Astrocyte of the cerebellum (primary cell): ENCODE measurements around the gene MKNK1.

Experiments
- DNase-seq: peaks from one replicate; pipeline ENCODE4 v3.0.0-alpha.2; 2011; ENCODE audit warnings: low read depth
- H3K4me3 ChIP-seq: 2 replicates; pipeline ENCODE4 v1.5.1; 2011; ENCODE audit warnings: mild to moderate bottlenecking, low read depth, low read length, moderate library complexity
- CTCF ChIP-seq: IDR thresholded peaks from 2 replicates; pipeline ENCODE4 v1.5.1; 2012; ENCODE audit warnings: low read length, low read depth, moderate library complexity, mild to moderate bottlenecking; ENCODE audit errors: missing control alignments
- in situ Hi-C: cut with HindIII; loops from 2 replicates; pipeline ENCODE4 v1.10.0; 2017; ENCODE audit warnings: low sequenced_read_pairs

MKNK1 gene

GRCh38 chr1:46615088-46615487 is 11.0 kb upstream of the MKNK1 start:
- H3K4me3 ChIP-seq: no peak overlapping the region
- TF ChIP-seq CTCF: no peak
- in situ Hi-C loops: no loop called here
- no peak for DNase-seq

DNA sequence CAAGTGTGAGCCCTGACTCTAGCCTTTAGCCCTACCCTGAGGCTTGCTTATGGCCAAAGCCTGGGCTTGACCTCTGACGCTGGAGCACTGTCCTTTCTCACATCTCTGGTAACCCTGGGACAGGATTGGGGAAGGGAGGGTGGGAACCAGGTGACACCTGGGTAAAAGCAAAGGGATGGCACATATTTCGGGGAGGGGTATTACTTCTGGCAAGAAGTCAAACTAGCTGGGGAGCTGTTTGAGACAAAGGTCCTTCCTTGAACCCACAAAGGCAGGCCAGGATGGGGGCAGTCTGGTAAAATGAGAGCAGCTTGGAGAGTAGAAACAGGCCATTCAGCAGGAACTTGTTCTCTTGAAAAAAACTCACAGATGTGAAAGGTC is 10.5 kb upstream of the MKNK1 start:
- in situ Hi-C loops: no loop called here
- TF ChIP-seq CTCF: no peak
- H3K4me3 ChIP-seq: no peak overlapping the region
- no peak for DNase-seq

DNA sequence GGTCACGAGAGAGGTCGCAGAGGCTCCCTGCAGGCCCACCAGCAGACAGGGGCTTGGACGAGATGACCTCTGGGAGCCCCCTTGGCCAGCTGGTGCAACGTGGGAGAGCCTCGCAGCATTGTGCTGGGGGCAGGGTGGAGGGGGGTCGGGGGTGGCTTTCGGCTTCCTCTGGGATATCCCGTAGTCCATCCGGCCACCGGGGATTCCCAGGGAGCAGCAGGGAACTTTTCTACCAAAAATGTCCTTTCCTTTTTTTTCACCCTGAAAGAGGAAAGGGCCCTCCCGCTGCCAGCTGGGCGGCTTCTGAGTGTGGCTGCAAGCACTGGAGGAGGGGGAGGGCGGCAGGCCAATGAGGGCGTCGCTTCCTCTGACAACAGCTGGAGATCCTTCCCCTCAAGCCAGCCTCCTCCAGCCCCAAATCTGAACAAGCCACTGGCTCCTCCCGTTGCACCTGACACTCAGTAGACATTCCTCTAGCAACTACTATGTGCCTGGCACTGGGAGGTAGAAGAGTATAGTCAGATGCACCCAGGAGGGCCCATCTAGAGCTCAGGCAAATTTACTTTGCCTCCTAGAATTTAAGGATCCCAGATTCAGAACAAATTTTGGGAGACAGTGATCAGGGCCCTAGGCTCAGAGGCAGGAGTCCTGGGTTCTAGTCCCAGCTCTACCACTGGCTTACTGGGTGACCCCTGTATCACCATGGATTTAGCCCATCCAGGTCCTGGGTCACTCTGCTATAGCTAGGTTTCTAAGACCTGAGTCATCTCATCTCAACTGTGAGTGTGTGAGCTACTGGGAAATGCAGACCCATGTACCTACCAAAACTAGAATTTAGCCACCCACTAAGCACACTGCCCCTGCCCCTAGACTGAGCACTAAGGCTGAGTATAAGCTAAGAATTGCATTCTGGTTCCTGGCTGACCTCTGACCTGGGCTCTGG is 9.9 kb upstream of the MKNK1 start:
- TF ChIP-seq CTCF: no peak
- DNase-seq: peak; percentile 13
- in situ Hi-C loops: no loop called here
- H3K4me3 ChIP-seq: no peak overlapping the region

GRCh38 chr1:46612937-46613660 is 9.0 kb upstream of the MKNK1 start:
- H3K4me3 ChIP-seq: no peak overlapping the region
- no peak for TF ChIP-seq CTCF
- no peak for DNase-seq
- in situ Hi-C loops: no loop called here

- TF ChIP-seq CTCF: no peak
- in situ Hi-C loops: no loop called here
- no peak for DNase-seq
- H3K4me3 ChIP-seq: no peak overlapping the region
Measured at GRCh38 chr1:46611691-46612221, 7.7 kb upstream of the MKNK1 start.

DNA sequence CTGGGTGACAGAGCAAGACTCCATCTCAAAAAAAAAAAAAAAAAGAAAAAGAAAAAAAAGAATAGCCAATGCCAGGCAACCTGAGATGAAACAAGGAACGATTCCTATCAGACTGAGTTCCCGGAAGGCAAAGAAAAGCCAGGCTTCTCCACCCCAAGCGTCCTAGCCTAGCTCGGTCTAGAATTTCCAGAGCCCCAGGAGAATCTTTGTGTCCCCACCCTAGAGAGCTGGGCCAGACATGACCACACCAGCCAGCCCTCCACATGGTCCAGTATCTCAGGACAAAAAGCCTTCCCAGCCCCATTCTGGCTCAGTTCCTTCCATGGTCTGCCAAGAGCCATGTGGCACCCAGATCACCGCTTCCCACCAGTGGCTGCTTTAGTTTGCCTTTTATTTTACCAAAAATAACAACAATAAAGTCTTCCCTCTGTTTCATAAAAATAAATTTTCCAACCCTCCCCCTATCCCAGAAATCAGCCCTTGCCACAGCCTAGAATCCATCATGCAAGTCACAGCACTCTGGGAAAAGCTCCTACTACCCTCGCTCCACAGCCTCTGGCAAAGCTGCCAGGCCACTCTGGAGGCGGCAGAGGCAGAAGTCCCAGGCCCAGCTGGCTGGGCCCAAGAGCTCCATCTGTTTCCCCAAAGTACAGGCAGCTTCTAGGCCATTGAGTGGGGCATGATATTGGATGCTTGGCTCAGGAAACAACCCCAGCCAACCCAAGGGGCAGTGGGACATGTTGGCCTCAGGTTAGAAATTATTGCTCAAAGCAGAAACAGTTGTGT is 3.5 kb upstream of the MKNK1 start:
- no peak for DNase-seq
- in situ Hi-C loops: no loop called here

More for the DNA sequence above, 3.5 kb upstream of the MKNK1 start:
- TF ChIP-seq CTCF: no peak
- H3K4me3 ChIP-seq: no peak overlapping the region
